Activated T-cell treated with anti-CD3 and anti-CD28 coated beads, Interleukin-2, amount 50 U/mL, for 24 hours (primary cell): ENCODE measurements around the gene RNH1.
A peak's percentile ranks its signal among the peaks of the same experiment; 100 is the strongest.

Source experiments
- DNase-seq: peaks from one replicate; pipeline ENCODE4 v3.0.0-alpha.2; 2020
- H3K27ac Mint-ChIP-seq: 2 replicates; pipeline ENCODE4 v1.8.0; 2020; ENCODE audit warnings: mild to moderate bottlenecking, mixed read lengths
- H3K27me3 Mint-ChIP-seq: 2 replicates; pipeline ENCODE4 v1.8.0; 2020; ENCODE audit warnings: mixed read lengths
- H3K36me3 Mint-ChIP-seq: 2 replicates; pipeline ENCODE4 v1.8.0; 2020; ENCODE audit warnings: low read depth, mixed read lengths
- H3K4me1 Mint-ChIP-seq: 2 replicates; pipeline ENCODE4 v1.8.0; 2020; ENCODE audit warnings: low read depth, mixed read lengths
- H3K4me3 Mint-ChIP-seq: 2 replicates; pipeline ENCODE4 v1.8.0; 2020; ENCODE audit warnings: mild to moderate bottlenecking, moderate library complexity, mixed read lengths
- H3K9me3 Mint-ChIP-seq: 2 replicates; pipeline ENCODE4 v1.8.0; 2020; ENCODE audit warnings: mixed read lengths

RNH1 gene

GRCh38 chr11:506995-507726 lies at the start of gene RNH1:
TSS of gene RNH1 (minus strand) at chr11:507242. CDS start at chr11:502162, 5,080 bp downstream.
- Mint-ChIP-seq H3K27ac (peak within 1 kb of the TSS; percentile 100), H3K36me3 (peaks cover 59% of the 10 kb centered on the region), H3K27me3 (no peaks in the 10 kb centered on the region), H3K9me3 (no peaks in the 10 kb centered on the region), H3K4me3 (peak within 1 kb of the TSS; percentile 98), H3K4me1 (peaks cover 33% of the 10 kb centered on the region)
- peak; percentile 100 for DNase-seq

- no peak for DNase-seq
- no peak overlapping the region for H3K27ac Mint-ChIP-seq
- H3K27me3 Mint-ChIP-seq, result peaks cover 9% of the 10 kb centered on the region
- H3K9me3 Mint-ChIP-seq, result no peaks in the 10 kb centered on the region
- no peak overlapping the region for H3K4me3 Mint-ChIP-seq
- H3K36me3 Mint-ChIP-seq, result no peaks in the 10 kb centered on the region
- peaks cover 9% of the 10 kb centered on the region for H3K4me1 Mint-ChIP-seq
These were observed 49.0 kb upstream of the RNH1 start for GRCh38 chr11:555780-556661.

- no peak overlapping the region for H3K4me3 Mint-ChIP-seq
- no peak overlapping the region for H3K27ac Mint-ChIP-seq
- peaks cover 8% of the 10 kb centered on the region for H3K4me1 Mint-ChIP-seq
- no peak for DNase-seq
- H3K9me3 Mint-ChIP-seq, result no peaks in the 10 kb centered on the region
- H3K36me3 Mint-ChIP-seq, result no peaks in the 10 kb centered on the region
- H3K27me3 Mint-ChIP-seq, result peaks cover 9% of the 10 kb centered on the region
These were observed 48.3 kb upstream of the RNH1 start for GRCh38 chr11:555227-555779.

- Mint-ChIP-seq H3K27me3 (peaks cover 9% of the 10 kb centered on the region), H3K4me1 (peaks cover 3% of the 10 kb centered on the region), H3K36me3 (no peaks in the 10 kb centered on the region), H3K9me3 (no peaks in the 10 kb centered on the region), H3K27ac (no peak overlapping the region), H3K4me3 (peak overlapping the region; percentile 27)
- peak; percentile 83 for DNase-seq
These were observed 47.6 kb upstream of the RNH1 start for GRCh38 chr11:554428-555226.

- H3K27me3 Mint-ChIP-seq, result peaks cover 9% of the 10 kb centered on the region
- H3K36me3 Mint-ChIP-seq, result no peaks in the 10 kb centered on the region
- no peak overlapping the region for H3K27ac Mint-ChIP-seq
- DNase-seq, result no peak
- H3K4me3 Mint-ChIP-seq, result no peak overlapping the region
- H3K4me1 Mint-ChIP-seq, result peaks cover 3% of the 10 kb centered on the region
- no peaks in the 10 kb centered on the region for H3K9me3 Mint-ChIP-seq
These were observed 46.9 kb upstream of the RNH1 start for GRCh38 chr11:553988-554340.

GRCh38 chr11:553083-553987 lies 46.3 kb upstream of the RNH1 start:
- H3K4me1 Mint-ChIP-seq, result peaks cover 3% of the 10 kb centered on the region
- no peak for DNase-seq
- H3K4me3 Mint-ChIP-seq, result no peak overlapping the region
- no peak overlapping the region for H3K27ac Mint-ChIP-seq
- no peaks in the 10 kb centered on the region for H3K9me3 Mint-ChIP-seq
- peaks cover 9% of the 10 kb centered on the region for H3K27me3 Mint-ChIP-seq
- H3K36me3 Mint-ChIP-seq, result no peaks in the 10 kb centered on the region

- H3K36me3 Mint-ChIP-seq, result no peaks in the 10 kb centered on the region
- no peak overlapping the region for H3K27ac Mint-ChIP-seq
- no peak for DNase-seq
These were observed 44.6 kb upstream of the RNH1 start for GRCh38 chr11:551596-551995.

GRCh38 chr11:551131-551530 lies 44.1 kb upstream of the RNH1 start:
- Mint-ChIP-seq H3K4me1 (no peaks in the 10 kb centered on the region), H3K9me3 (no peaks in the 10 kb centered on the region), H3K4me3 (no peak overlapping the region), H3K27ac (no peak overlapping the region), H3K27me3 (no peaks in the 10 kb centered on the region), H3K36me3 (no peaks in the 10 kb centered on the region)
- no peak for DNase-seq

More at GRCh38 chr11:551596-551995, 44.6 kb upstream of the RNH1 start:
- peaks cover 2% of the 10 kb centered on the region for H3K4me1 Mint-ChIP-seq
- peaks cover 3% of the 10 kb centered on the region for H3K27me3 Mint-ChIP-seq
- H3K9me3 Mint-ChIP-seq, result no peaks in the 10 kb centered on the region
- H3K4me3 Mint-ChIP-seq, result no peak overlapping the region

- no peaks in the 10 kb centered on the region for H3K27me3 Mint-ChIP-seq
- no peaks in the 10 kb centered on the region for H3K9me3 Mint-ChIP-seq
- H3K27ac Mint-ChIP-seq, result no peak overlapping the region
- no peak for DNase-seq
- no peaks in the 10 kb centered on the region for H3K36me3 Mint-ChIP-seq
- no peak overlapping the region for H3K4me3 Mint-ChIP-seq
- H3K4me1 Mint-ChIP-seq, result no peaks in the 10 kb centered on the region
These were observed 43.7 kb upstream of the RNH1 start for GRCh38 chr11:550746-551085.

GRCh38 chr11:550021-550745 lies 43.1 kb upstream of the RNH1 start:
- no peak for DNase-seq
- Mint-ChIP-seq H3K4me1 (no peaks in the 10 kb centered on the region), H3K36me3 (no peaks in the 10 kb centered on the region), H3K27me3 (no peaks in the 10 kb centered on the region), H3K9me3 (no peaks in the 10 kb centered on the region), H3K4me3 (no peak overlapping the region), H3K27ac (no peak overlapping the region)

GRCh38 chr11:548700-549603 lies 41.9 kb upstream of the RNH1 start:
- H3K36me3 Mint-ChIP-seq, result no peaks in the 10 kb centered on the region
- no peak for DNase-seq
- no peak overlapping the region for H3K27ac Mint-ChIP-seq
- no peaks in the 10 kb centered on the region for H3K27me3 Mint-ChIP-seq
- no peaks in the 10 kb centered on the region for H3K4me1 Mint-ChIP-seq
- no peak overlapping the region for H3K4me3 Mint-ChIP-seq
- H3K9me3 Mint-ChIP-seq, result no peaks in the 10 kb centered on the region

GRCh38 chr11:545171-545570 lies 38.1 kb upstream of the RNH1 start:
- Mint-ChIP-seq H3K9me3 (no peaks in the 10 kb centered on the region), H3K4me1 (no peaks in the 10 kb centered on the region), H3K27ac (no peak overlapping the region), H3K4me3 (no peak overlapping the region), H3K27me3 (no peaks in the 10 kb centered on the region), H3K36me3 (peaks cover 1% of the 10 kb centered on the region)
- DNase-seq, result no peak
